Subcutaneous abdominal adipose tissue (tissue), 5 donors: ENCODE measurements around the gene BCAS3.

Experiments used
- H3K27ac ChIP-seq: one replicate; pipeline ENCODE4 v1.7.0; 2013; ENCODE audit warnings: low read depth, mild to moderate bottlenecking, inconsistent platforms, low read length, moderate library complexity
- H3K27me3 ChIP-seq, 5 donors: one replicate each; pipeline ENCODE4 v1.7.0; 2013; ENCODE audit warnings: low read length in 5 of 5, inconsistent platforms in 1 of 5; ENCODE audit not compliant: control insufficient read depth in 5 of 5, insufficient read depth in 4 of 5
- H3K36me3 ChIP-seq, 5 donors: one replicate each; pipeline ENCODE4 v1.7.0; 2013; ENCODE audit warnings: low read length in 5 of 5; ENCODE audit not compliant: control insufficient read depth in 5 of 5, insufficient read depth in 5 of 5
- H3K4me1 ChIP-seq, 5 donors: one replicate each; pipeline ENCODE4 v1.7.0; 2013; ENCODE audit warnings: low read length in 5 of 5, mild to moderate bottlenecking in 3 of 5, moderate library complexity in 1 of 5; ENCODE audit not compliant: control insufficient read depth in 5 of 5, insufficient read depth in 5 of 5
- H3K4me3 ChIP-seq, 5 donors: one replicate each; pipeline ENCODE4 v1.7.0; 2013; ENCODE audit warnings: low read length in 5 of 5, low read depth in 1 of 5
- H3K9ac ChIP-seq, 5 donors: one replicate each; pipeline ENCODE4 v1.7.0; 2013; ENCODE audit warnings: low read length in 5 of 5, mild to moderate bottlenecking in 4 of 5, moderate library complexity in 3 of 5
- H3K9me3 ChIP-seq, 5 donors: one replicate each; pipeline ENCODE4 v1.7.0; 2013; ENCODE audit warnings: low read length in 5 of 5; ENCODE audit not compliant: control insufficient read depth in 5 of 5
- donor health status: healthy.
- donor health status: healthy.
- donor health status: healthy.
- donor health status: healthy.
- donor health status: healthy.

BCAS3 gene

GRCh38 chr17:61189968-61190367 lies 512.3 kb downstream of the BCAS3 start:
- no peaks in the 10 kb centered on the region for H3K36me3 ChIP-seq
- H3K9ac ChIP-seq: no peak overlapping the region
- no peaks in the 10 kb centered on the region for H3K27me3 ChIP-seq
- H3K9me3 ChIP-seq: peaks cover 0 to 2% (median 0%) of the 10 kb centered on the region in 5 donors
- H3K4me1 ChIP-seq: no peaks in the 10 kb centered on the region
- no peak overlapping the region for H3K4me3 ChIP-seq
- H3K27ac ChIP-seq: no peak overlapping the region

- H3K9me3 ChIP-seq: peaks cover 0 to 2% (median 0%) of the 10 kb centered on the region in 5 donors
- H3K4me1 ChIP-seq: no peaks in the 10 kb centered on the region
- H3K9ac ChIP-seq: no peak overlapping the region
- no peaks in the 10 kb centered on the region for H3K27me3 ChIP-seq
- no peaks in the 10 kb centered on the region for H3K36me3 ChIP-seq
- no peak overlapping the region for H3K4me3 ChIP-seq
- no peak overlapping the region for H3K27ac ChIP-seq
Observed at GRCh38 chr17:61196302-61196704, 518.7 kb downstream of the BCAS3 start.

- Histone ChIP-seq H3K9me3 (peaks cover 0 to 2% (median 0%) of the 10 kb centered on the region in 5 donors), H3K4me1 (no peaks in the 10 kb centered on the region), H3K27me3 (no peaks in the 10 kb centered on the region), H3K36me3 (no peaks in the 10 kb centered on the region), H3K27ac (no peak overlapping the region), H3K4me3 (no peak overlapping the region), H3K9ac (no peak overlapping the region)
Observed at GRCh38 chr17:61196799-61197198, 519.1 kb downstream of the BCAS3 start.

GRCh38 chr17:61199431-61200338 lies 522.0 kb downstream of the BCAS3 start:
- no peaks in the 10 kb centered on the region for H3K4me1 ChIP-seq
- no peaks in the 10 kb centered on the region for H3K9me3 ChIP-seq
- H3K9ac ChIP-seq: no peak overlapping the region
- no peaks in the 10 kb centered on the region for H3K36me3 ChIP-seq
- H3K27ac ChIP-seq: no peak overlapping the region
- no peak overlapping the region for H3K4me3 ChIP-seq
- H3K27me3 ChIP-seq: no peaks in the 10 kb centered on the region

- Histone ChIP-seq H3K27me3 (no peaks in the 10 kb centered on the region), H3K9me3 (no peaks in the 10 kb centered on the region), H3K4me1 (no peaks in the 10 kb centered on the region), H3K9ac (no peak overlapping the region), H3K4me3 (no peak overlapping the region), H3K36me3 (no peaks in the 10 kb centered on the region), H3K27ac (no peak overlapping the region)
Observed at GRCh38 chr17:61200339-61200715, 522.7 kb downstream of the BCAS3 start.

- Histone ChIP-seq H3K36me3 (no peaks in the 10 kb centered on the region), H3K27ac (no peak overlapping the region), H3K4me3 (no peak overlapping the region), H3K27me3 (no peaks in the 10 kb centered on the region), H3K4me1 (no peaks in the 10 kb centered on the region), H3K9me3 (no peaks in the 10 kb centered on the region), H3K9ac (no peak overlapping the region)
Observed at GRCh38 chr17:61201211-61201610, 523.6 kb downstream of the BCAS3 start.

GRCh38 chr17:61202564-61202963 lies 524.9 kb downstream of the BCAS3 start:
- H3K9ac ChIP-seq: no peak overlapping the region
- H3K4me3 ChIP-seq: no peak overlapping the region
- H3K36me3 ChIP-seq: no peaks in the 10 kb centered on the region
- no peaks in the 10 kb centered on the region for H3K4me1 ChIP-seq
- H3K27ac ChIP-seq: no peak overlapping the region
- no peaks in the 10 kb centered on the region for H3K27me3 ChIP-seq
- H3K9me3 ChIP-seq: no peaks in the 10 kb centered on the region

GRCh38 chr17:61203671-61204131 lies 526.0 kb downstream of the BCAS3 start:
- no peak overlapping the region for H3K27ac ChIP-seq
- no peak overlapping the region for H3K4me3 ChIP-seq
- no peak overlapping the region for H3K9ac ChIP-seq
- H3K27me3 ChIP-seq: no peaks in the 10 kb centered on the region
- H3K9me3 ChIP-seq: no peaks in the 10 kb centered on the region
- peaks cover 0 to 6% (median 5%) of the 10 kb centered on the region in 5 donors for H3K4me1 ChIP-seq
- H3K36me3 ChIP-seq: no peaks in the 10 kb centered on the region

GRCh38 chr17:61204456-61204855 lies 526.8 kb downstream of the BCAS3 start:
- Histone ChIP-seq H3K36me3 (no peaks in the 10 kb centered on the region), H3K4me3 (no peak overlapping the region), H3K27me3 (no peaks in the 10 kb centered on the region), H3K9ac (no peak overlapping the region), H3K4me1 (peaks cover 0 to 13% (median 11%) of the 10 kb centered on the region in 5 donors), H3K27ac (no peak overlapping the region), H3K9me3 (no peaks in the 10 kb centered on the region)

- peaks cover 0 to 17% (median 16%) of the 10 kb centered on the region in 5 donors for H3K4me1 ChIP-seq
- no peak overlapping the region for H3K27ac ChIP-seq
- H3K9me3 ChIP-seq: no peaks in the 10 kb centered on the region
- no peaks in the 10 kb centered on the region for H3K36me3 ChIP-seq
- no peak overlapping the region for H3K4me3 ChIP-seq
- H3K27me3 ChIP-seq: no peaks in the 10 kb centered on the region
- H3K9ac ChIP-seq: no peak overlapping the region
Observed at GRCh38 chr17:61205401-61205800, 527.8 kb downstream of the BCAS3 start.
